Adrenal gland (tissue), 12 donors: ENCODE measurements around the gene GPR35. TPM values are rescaled to one million over a fixed set of nuclear protein-coding genes. Genes with fewer than 3 reads are reported as not detected.
"Not testable (repeated sequence)": the region's sequence is repeated elsewhere in the genome, so short reads cannot be mapped to it uniquely, and the experiment has no call there.

ENCODE experiments used
- DNase-seq, 7 donors: peaks; one replicate each; pipeline ENCODE4 v3.0.0-alpha.2; 2019 to 2020
- H3K27ac ChIP-seq, 5 donors: fragments of 200-600 bp; sonication (generic) in 4 of 5; 1 replicate in 3 of 5; 2 replicates in 2 of 5; pipeline versions ENCODE4 v1.5.1 to v1.8.0; 2016 to 2020; ENCODE audit warnings: mild to moderate bottlenecking in 1 of 5
- H3K27me3 ChIP-seq: fragments of 200-600 bp; 2 replicates; pipeline ENCODE4 v1.8.0; 2021
- H3K36me3 ChIP-seq, 2 donors: fragments of 200-600 bp; replicated peaks in 1 of 2; 1 replicate in 1 of 2; 2 replicates in 1 of 2; pipeline versions ENCODE4 v1.5.1 to v1.8.0; 2018 to 2022
- H3K4me1 ChIP-seq, 2 donors: fragments of 200-600 bp; replicated peaks in 1 of 2; 1 replicate in 1 of 2; 2 replicates in 1 of 2; pipeline versions ENCODE4 v1.5.1 to v1.8.0; 2018 to 2021
- H3K4me3 ChIP-seq, 4 donors: fragments of 200-600 bp; sonication (generic) in 3 of 4; one replicate each; pipeline ENCODE4 v1.5.1; 2016 to 2018
- H3K9me3 ChIP-seq, 3 donors: fragments of 200-600 bp; sonication (generic) in 1 of 3; replicated peaks in 1 of 3; 1 replicate in 2 of 3; 2 replicates in 1 of 3; pipeline versions ENCODE4 v1.5.1 to v1.8.0; 2016 to 2021
- POLR2A ChIP-seq, 2 donors: fragments of 450-650 bp; IDR thresholded peaks; one replicate each; pipeline ENCODE4 v1.6.1; 2017; ENCODE audit warnings: antibody characterized with exemption in 2 of 2, mild to moderate bottlenecking in 2 of 2, moderate library complexity in 1 of 2
- WGBS, 4 donors: extraction: QIAGEN DNeasy Blood & Tissue Kit in 2 of 4; methylation state at CpG; one replicate each; pipeline versions ENCODE4 v1.1.5 to v1.1.7; 2013 to 2017; 5-methylcytosine and 5-hydroxymethylcytosine counted together
- intact Hi-C, 2 donors: fragments of 100-400 bp; cut with DNase I; formaldehyde crosslinking; loops; one replicate each; pipeline versions ENCODE4 v1.14.1 to v1.15.0; 2022 to 2023
- polyA plus RNA-seq, 3 donors: library from polyadenylated mRNA; stranded (reverse); fragments of 200-250 nt in 2 of 3; fragments of 350-450 nt in 1 of 3; fragmentation: Illumina TruSeq in 1 of 3; extraction: RNeasy Lipid Tissue Mini Kit (QIAGEN cat#74804) in 1 of 3; gene quantifications; one replicate each; pipeline ENCODE4 v1.2.3, GENCODE V29; 2013 to 2014
- total RNA-seq, 9 donors: library from RNA; depleted of rRNA in 4 of 9; stranded (reverse); fragments of >200 nt in 4 of 9; fragments of 120-200 nt in 1 of 9; fragmentation: NEBNext Ultra II Directional in 1 of 9; extraction: Animal tissue kit (Norgen Biotek cat#: 25700) in 1 of 9; gene quantifications; one replicate each; pipeline versions ENCODE4 v1.1.0 to v1.2.4, GENCODE V29; 2013 to 2023
- TF ChIP-seq, protein P1 (sequence below), 6 experiments: fragments of 450-650 bp in 4 of 6; fragments of 200-600 bp in 2 of 6; sonication (generic) in 1 of 6; IDR thresholded peaks; 1 replicate in 5 of 6; 2 replicates in 1 of 6; pipeline versions ENCODE4 v1.5.1 to v1.8.0; 2016 to 2021; ENCODE audit warnings: antibody characterized with exemption in 6 of 6, mild to moderate bottlenecking in 2 of 6, moderate library complexity in 1 of 6
- donor health status: healthy with polysubstance abuse.
- donor health status: Bipolar disorder and iron deficiency.
- donor health status: DM: yes; HTN: yes; CAD: no.
- donor health status: DM: no; HTN: no; CAD: no.
- donor health status: DM: no; HTN: no; CAD: no.
- donor health status: DM: yes; HTN: yes; CAD: no.

Gene GPR35
- total and polyA plus RNA-seq, 12 donors = 0.07 to 5.7 (median 1.0) TPM; not detected in 1

GRCh38 chr2:240655931-240656886 is 30.9 kb downstream of the GPR35 start:
- WGBS, 4 donors = 72 to 79% (median 75%) methylated on average over 10 of the region's 10 CpGs
- Histone ChIP-seq H3K4me3 (no peak overlapping the region), H3K36me3 (no peaks in the 10 kb centered on the region), H3K27me3 (no peaks in the 10 kb centered on the region), H3K9me3 (no peaks in the 10 kb centered on the region), H3K4me1 (no peaks in the 10 kb centered on the region), H3K27ac (no peak overlapping the region)
- no peak for TF ChIP-seq POLR2A (IDR thresholded peaks at IDR 0.05)
- TF ChIP-seq, protein P1, sequence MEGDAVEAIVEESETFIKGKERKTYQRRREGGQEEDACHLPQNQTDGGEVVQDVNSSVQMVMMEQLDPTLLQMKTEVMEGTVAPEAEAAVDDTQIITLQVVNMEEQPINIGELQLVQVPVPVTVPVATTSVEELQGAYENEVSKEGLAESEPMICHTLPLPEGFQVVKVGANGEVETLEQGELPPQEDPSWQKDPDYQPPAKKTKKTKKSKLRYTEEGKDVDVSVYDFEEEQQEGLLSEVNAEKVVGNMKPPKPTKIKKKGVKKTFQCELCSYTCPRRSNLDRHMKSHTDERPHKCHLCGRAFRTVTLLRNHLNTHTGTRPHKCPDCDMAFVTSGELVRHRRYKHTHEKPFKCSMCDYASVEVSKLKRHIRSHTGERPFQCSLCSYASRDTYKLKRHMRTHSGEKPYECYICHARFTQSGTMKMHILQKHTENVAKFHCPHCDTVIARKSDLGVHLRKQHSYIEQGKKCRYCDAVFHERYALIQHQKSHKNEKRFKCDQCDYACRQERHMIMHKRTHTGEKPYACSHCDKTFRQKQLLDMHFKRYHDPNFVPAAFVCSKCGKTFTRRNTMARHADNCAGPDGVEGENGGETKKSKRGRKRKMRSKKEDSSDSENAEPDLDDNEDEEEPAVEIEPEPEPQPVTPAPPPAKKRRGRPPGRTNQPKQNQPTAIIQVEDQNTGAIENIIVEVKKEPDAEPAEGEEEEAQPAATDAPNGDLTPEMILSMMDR (IDR thresholded peaks at IDR 0.05) = no peak
- no peak for DNase-seq
- intact Hi-C loops = no loop called here

DNA sequence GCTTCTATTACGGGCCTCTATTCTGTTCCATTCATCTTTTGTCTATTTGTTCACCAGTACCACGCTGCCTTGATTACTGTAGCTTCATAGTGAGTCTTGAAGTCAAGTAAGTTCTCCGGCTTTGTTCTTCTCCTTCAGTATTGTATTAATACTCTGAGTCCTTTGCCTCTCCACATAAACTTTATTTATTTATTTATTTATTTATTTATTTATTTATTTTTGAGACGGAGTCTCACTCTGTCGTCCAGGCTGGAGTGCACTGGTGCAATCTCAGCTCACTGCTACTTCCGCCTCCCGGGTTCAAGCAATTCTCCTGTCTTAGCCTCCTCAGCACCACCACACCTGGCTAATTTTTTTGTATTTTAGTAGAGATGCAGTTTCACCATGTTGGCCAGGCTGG is 34.6 kb downstream of the GPR35 start:
- intact Hi-C loops, H3K9me3 ChIP-seq, H3K4me1 ChIP-seq, H3K4me3 ChIP-seq, H3K27ac ChIP-seq, H3K27me3 ChIP-seq, H3K36me3 ChIP-seq, DNase-seq: not testable (repeated sequence)
- WGBS, 4 donors = 82 to 90% (median 86%) methylated on average over 7 of the region's 7 CpGs

DNA sequence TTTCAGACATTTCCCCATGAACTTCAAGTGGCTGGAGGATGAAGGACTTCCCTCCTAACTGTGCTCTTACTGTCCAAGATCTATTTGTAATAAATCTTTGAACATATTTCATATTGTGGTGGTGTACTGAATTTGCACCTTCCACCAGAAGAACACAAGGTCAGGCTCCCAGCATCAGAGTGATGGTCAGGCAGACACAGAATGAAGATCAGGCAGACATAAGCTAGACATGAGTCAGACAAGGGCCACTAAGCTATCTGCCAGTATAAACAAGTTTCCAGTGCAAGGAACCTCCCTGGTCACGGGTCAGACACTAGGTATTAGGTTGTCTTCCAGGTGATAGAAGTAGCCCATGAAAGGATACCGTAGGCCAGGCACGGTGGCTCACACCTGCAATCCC is 37.4 kb downstream of the GPR35 start:
- Histone ChIP-seq H3K4me3 (no peak overlapping the region), H3K27ac (no peak overlapping the region), H3K36me3 (no peaks in the 10 kb centered on the region), H3K4me1 (no peaks in the 10 kb centered on the region), H3K27me3 (peaks cover 22% of the 10 kb centered on the region), H3K9me3 (peaks cover 0 to 6% (median 0%) of the 10 kb centered on the region in 3 donors)
- no peak for DNase-seq
- 59 to 88% (median 79%) methylated on average over 3 of the region's 3 CpGs for WGBS, 4 donors
- TF ChIP-seq, protein P1 (IDR thresholded peaks at IDR 0.05) = no peak
- no peak for TF ChIP-seq POLR2A (IDR thresholded peaks at IDR 0.05)
- intact Hi-C loops = no loop called here

DNA sequence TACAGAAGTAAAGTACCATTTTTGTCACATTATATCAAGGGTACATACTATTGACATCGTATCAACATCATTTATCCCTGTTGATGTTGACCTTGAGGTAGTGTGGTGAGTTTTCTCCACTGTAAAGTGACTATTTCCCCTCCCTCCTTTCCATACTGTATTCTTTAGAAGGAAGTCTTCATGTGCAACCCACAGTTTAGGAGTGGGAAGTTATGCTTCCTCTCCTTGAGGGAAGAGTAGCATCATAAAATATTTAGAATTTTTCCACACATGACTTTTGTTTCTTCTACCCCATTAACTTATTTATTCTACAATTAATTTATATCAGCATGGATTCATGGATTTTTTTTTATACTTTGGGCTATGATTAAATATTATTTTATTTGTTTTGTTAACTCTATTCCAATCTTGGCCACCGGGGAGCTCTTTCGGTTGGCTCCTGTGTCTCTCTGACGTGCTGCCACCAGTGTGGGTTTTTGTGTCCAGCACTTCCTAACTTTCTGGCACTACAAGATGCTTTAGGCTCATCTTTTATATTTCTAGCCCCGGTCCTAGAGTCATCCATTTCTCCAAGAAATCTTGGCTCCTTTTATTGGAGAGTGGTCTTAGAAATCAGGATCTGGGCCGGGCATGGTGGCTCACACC is 38.4 kb downstream of the GPR35 start:
- TF ChIP-seq, protein P1 (IDR thresholded peaks at IDR 0.05) = no peak
- TF ChIP-seq POLR2A (IDR thresholded peaks at IDR 0.05) = no peak
- no peak overlapping the region for H3K27ac ChIP-seq
- intact Hi-C loops = no loop called here
- H3K4me3 ChIP-seq = no peak overlapping the region
- H3K36me3 ChIP-seq = no peaks in the 10 kb centered on the region
- peaks cover 22% of the 10 kb centered on the region for H3K27me3 ChIP-seq
- peaks cover 0 to 6% (median 0%) of the 10 kb centered on the region in 3 donors for H3K9me3 ChIP-seq
- H3K4me1 ChIP-seq = no peaks in the 10 kb centered on the region
- 61 to 78% (median 68%) methylated on average over 6 of the region's 6 CpGs for WGBS, 4 donors
- DNase-seq = no peak
